ENCODE data around the gene ZFP69B. TPM values are rescaled to one million over a fixed set of nuclear protein-coding genes. Genes with fewer than 3 reads are reported as not detected.
"Not testable (repeated sequence)": the region's sequence is repeated elsewhere in the genome, so short reads cannot be mapped to it uniquely, and the experiment has no call there.

Gene ZFP69B
- total RNA-seq, 1 donor from 2014 or later, result 11.8 TPM

DNA sequence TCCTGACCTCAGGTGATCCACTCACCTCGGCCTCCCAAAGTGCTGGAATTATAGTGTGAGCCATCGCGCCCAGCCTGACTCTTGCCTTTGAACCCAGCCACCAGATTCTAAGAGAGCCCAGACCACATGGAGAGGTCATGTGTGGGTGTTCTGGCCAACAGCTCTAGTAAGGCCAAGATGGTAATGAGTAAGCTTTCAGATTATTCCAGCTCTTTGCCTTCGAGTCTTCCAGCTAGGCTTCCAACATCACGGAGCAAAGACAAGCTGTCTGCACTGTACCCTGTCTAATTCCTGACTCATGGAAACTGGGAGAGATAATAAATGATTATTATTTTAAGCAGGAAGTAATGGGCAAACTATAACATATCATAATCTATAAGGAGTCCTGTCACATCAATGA lies 14.8 kb upstream of the ZFP69B start:
- no peak for DNase-seq (ENCODE audit: low spot score in 2 of 2)
- FAIRE-seq, result no peak

DNA sequence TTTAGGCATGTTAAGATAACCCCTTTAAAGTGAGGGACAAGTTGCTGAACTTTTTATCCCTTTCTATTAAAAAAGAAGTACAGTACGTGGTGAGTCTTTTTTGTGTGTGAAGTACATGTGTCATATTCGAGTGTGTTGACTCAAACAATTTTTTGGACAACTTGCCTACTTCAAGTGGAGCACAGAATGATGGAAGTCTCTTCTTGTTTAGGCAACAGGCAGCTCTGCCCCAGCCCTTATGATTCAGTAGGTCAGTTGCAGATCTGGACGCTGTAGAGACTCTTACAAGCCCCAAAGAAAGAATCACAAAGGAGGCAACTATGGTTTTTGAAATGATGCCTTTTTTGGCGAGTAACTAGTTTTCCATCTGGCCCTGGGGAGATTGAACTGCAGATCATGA lies 14.4 kb upstream of the ZFP69B start:
- no peak for FAIRE-seq
- DNase-seq (ENCODE audit: low spot score in 2 of 2), result no peak

DNA sequence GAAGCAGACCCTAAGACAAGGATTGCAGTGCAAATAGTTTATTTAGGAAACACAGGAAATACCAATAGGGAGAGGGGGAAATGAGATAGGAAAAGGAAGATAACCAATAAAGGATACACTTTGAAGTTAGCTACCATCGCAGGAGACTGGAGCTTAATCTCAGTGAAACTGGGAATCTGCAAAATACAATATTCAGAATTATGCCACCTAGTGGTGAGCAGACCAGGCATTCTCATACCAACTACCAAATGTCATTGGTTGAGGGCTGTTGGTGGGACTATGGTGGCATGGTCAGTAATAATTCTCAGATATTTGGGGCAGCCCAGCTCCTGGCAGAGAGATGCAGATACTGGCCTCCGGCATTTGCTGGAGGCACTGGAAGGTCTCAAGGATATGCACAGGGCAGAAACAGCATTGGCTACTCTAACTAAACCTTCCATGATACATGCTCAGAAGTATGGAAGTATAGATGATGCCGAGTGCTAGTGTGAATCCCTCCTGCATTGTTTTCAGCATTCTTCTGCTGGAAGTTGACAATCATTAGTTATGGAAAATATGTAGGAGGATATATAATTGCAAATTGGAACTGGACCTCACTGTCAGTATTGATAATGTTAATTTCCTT lies 11.8 kb upstream of the ZFP69B start:
- DNase-seq (ENCODE audit: low spot score in 2 of 2) (peak; percentile 22 to 32), FAIRE-seq (no peak)

DNA sequence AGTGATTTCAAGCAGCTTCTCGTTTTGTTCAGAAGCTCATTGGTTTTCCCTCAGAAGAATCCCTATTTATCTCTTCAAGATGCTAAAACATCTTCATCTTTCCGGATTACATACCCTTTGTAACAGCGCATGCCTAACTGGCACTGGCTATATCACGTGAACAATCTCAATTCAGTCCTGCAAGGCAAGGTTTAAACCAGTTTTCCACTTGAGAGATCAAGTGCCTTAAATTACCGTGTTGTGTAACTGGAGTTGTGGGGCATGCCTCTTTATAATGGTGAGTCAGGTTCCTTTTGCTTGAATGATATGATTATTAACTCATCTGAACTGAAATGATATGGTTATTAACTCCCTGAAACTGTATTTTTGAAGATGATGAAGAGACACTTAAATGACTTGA lies 11.0 kb upstream of the ZFP69B start:
- DNase-seq (ENCODE audit: low spot score in 2 of 2) (no peak), FAIRE-seq (no peak)

DNA sequence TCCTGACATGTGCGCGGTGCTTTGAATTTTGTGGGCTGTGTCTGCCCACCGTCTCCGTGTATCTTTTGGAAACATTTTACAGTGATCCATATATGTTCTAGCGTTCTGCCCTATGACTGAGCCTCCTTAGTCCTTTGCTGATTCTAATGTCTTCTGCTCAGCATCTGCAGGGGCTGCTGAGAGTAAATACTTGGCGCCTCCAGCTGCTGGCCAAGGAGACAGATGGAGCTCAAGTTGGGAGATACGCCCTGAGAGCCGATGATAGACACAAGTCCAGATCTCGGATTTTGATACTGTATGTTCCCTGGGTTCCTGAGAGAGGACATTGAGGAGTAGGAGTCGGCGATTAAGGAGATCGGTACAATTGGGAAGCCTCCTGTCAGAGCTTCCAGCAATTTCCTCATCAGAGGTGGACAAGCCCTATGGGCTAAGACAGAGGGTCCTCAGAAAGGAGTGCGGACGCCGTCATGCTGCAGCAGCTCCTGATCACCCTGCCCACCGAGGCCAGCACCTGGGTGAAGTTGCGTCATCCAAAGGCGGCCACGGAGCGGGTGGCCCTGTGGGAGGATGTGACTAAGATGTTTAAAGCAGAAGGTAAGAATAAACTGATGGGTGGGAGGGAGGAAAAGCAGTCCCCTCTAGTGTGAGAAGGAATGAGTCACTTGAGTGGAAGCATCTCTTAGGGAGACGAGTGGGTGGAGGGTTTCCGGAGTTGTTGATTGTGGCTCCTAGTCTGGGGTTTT lies 390 bp downstream of the ZFP69B start:
- FAIRE-seq (no peak), DNase-seq (ENCODE audit: low spot score in 2 of 2) (peak; percentile 18 to 36)

DNA sequence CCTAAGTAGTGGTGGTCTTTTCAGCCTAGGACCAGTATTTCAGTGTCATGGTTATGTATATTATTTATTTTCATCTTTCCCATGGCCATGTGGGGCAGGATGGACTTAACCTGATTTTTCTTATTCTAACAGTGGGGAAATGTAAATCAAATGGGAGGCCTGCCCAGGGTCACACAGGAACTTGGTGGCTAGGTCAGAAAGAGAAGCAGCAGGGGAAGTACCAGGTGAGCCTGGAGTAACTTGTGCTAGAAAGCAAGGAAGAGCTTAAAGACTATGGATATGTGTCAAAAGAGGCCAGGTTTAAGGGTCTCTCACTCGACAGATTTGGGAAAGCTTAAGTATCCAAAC lies 936 bp downstream of the ZFP69B start:
- DNase-seq (ENCODE audit: low spot score in 2 of 2) (no peak), FAIRE-seq (no peak)

DNA sequence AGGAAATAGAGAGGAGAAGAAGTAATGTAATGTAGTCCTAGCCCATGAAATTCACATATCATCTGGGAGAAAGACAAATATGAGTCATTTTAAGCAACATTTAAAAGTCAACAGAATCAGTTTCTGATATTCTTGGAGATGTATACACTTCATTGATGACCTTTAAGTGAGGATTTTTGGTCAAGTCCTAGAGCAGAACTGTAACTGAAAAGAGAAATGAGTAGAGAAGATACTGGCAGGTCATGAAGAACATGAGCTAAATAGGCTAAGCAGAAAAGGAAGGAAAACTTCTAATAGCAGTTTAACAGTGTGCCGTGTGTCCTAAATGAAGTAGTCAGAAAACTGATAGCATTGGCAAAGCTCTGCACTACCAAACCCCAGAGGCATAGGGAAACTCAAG lies 4.6 kb downstream of the ZFP69B start:
- FAIRE-seq, result no peak
- DNase-seq (ENCODE audit: low spot score in 2 of 2), result no peak

DNA sequence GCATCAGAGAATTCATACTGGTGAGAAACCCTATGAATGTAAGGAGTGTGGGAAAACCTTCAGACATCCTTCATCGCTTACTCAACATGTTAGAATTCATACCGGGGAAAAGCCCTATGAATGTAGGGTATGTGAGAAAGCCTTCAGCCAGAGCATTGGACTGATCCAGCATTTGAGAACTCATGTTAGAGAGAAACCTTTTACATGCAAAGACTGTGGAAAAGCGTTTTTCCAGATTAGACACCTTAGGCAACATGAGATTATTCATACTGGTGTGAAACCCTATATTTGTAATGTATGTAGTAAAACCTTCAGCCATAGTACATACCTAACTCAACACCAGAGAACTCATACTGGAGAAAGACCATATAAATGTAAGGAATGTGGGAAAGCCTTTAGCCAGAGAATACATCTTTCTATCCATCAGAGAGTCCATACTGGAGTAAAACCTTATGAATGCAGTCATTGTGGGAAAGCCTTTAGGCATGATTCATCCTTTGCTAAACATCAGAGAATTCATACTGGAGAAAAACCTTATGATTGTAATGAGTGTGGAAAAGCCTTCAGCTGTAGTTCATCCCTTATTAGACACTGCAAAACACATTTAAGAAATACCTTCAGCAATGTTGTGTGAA lies 12.8 kb downstream of the ZFP69B start:
- FAIRE-seq, result no peak
- DNase-seq (ENCODE audit: low spot score in 2 of 2), result no peak

DNA sequence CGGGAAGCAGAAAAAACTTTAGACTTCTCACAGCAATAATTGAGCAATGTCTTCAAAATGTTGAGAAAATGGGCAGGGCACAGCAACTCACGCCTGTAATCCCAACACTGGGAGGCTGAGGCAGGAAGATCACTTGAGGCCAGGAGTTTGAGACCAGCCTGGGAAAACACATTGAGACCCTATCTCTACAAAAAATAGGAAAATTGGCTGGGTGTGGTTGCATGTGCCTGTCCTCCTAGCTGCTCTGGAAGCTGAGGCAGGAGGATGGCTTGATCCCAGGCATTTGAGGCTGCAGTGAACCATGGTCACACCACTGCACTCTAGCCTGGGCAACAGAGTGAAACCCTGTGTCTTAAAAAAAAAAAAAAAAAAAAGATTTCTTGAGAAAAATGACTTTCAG lies 19.1 kb downstream of the ZFP69B start:
- no peak for FAIRE-seq

DNA sequence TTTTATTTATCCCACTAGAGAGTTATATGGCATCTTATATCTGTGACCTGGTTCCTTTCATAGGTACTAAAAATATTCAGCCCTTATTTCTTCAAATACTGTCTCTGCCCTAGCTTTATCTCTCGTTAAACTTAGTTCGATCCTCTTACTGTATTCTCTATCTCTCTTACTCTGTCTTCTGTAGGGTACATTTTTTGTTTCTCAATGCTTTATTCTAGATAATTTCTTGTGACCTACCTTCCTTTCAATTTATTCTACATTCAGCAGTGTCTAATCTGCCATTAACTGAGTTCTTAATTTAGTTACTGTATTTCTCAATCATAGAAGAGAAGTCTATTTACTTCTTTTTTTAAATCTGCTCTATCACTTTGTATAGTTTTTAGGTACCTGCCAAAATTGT lies 25.0 kb downstream of the ZFP69B start:
- FAIRE-seq, result no peak

More for the DNA sequence above, 19.1 kb downstream of the ZFP69B start:
- DNase-seq (ENCODE audit: low spot score in 2 of 2), result no peak

DNA sequence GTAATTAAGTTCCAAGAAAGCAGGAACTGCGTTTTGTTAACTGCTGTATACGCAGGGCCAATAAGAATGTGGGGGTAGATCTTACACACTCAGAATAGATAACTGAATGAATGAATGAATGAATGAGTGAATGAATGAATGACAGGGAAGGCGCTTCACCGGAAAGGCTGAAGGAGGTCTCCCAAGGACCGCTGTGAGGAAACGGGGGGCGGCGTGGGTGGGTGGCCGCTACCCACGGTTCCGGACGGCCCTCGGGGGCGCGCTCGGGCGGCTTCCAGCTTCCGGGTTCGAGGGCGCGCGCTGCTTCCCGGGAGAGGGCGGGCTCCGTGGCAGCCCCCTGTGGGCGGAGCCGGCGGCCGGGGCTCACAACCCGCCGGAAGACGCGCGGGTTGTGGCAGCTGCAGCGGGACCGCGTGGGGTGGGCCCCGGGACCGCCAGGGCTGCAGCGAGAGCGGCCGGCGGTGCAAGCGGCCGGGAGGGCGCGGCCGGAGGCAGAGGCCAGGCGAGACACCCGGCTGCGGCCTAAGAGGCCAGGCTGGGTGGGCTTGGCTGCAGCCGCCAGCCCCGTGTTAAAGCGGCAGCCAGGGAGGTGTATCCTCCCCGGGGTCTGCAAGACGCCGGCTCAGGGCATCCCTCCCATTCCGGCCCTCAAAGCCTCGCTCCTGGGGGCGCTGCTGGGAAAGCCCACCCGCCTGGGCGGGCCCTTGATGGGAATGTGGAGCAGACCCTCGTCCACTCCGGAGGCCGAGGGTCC lies 26.8 kb downstream of the ZFP69B start, which contains the start of gene ZFP69:
Gene ZFP69 (plus strand): TSS at position 367 of the 754 bp plus-strand sequence. CDS start 2,072 bp downstream, outside the sequence.
- FAIRE-seq (no peak), DNase-seq (ENCODE audit: low spot score in 2 of 2) (peak; percentile 73 to 77)

More for the DNA sequence above, 25.0 kb downstream of the ZFP69B start:
- no peak for DNase-seq (ENCODE audit: low spot score in 2 of 2)

DNA sequence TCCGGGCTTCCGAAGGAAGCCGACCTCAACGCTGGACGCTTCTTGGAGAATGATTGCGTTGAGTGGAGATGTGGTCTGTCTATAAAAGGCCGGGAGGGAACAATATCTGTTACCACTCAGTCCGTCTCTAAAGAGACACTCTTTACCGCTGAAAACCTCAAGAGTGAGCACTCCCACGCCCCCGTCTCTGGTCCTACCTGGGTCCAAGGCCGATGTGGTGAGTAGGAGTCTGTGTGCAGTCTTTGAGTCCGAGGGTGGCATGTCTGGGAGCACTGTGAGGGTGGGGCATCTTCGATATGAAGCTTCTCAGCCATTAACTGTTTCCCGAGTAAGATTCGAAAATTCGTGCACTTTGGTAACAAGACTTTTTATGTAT lies 27.4 kb downstream of the ZFP69B start:
- DNase-seq (ENCODE audit: low spot score in 2 of 2) (no peak), FAIRE-seq (no peak)

DNA sequence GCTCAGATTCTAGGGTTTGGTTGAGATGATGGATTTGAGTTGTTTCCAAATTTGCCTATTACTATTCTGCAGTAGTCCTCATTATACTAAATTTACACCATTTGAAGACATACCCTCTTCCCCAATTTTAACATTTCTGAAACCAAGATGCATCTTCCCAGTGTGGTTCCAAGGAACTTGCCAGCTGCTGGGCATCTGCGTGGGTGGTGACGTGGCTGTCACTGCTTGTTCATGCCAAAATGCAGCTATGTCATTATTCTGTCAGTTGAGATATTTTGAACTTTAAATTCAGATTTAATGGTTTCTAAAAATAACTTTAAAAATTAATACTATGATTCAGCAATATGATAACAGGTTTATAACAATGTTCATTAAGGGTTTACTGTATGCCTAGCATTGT lies 28.0 kb downstream of the ZFP69B start:
- no peak for DNase-seq (ENCODE audit: low spot score in 2 of 2)

DNA sequence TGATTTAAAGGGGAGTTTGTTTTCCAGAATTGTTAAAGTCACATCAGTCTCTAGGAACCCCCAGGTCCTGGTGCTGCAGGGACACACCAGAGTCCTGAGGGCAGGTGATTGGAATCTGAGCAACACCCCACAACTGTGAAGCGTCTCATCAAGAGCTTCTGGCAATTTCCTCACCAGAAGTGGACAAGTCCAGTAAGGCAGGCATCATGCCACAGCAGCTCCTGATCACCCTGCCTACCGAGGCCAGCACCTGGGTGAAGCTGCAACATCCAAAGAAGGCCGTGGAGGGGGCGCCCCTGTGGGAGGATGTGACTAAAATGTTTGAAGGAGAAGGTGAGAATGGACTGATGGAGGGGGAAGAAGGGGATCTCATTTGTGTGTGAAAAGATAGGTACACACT lies 28.9 kb downstream of the ZFP69B start:
- DNase-seq (ENCODE audit: low spot score in 2 of 2) (no peak), FAIRE-seq (no peak)

More for the DNA sequence above, 28.0 kb downstream of the ZFP69B start:
- FAIRE-seq, result no peak

DNA sequence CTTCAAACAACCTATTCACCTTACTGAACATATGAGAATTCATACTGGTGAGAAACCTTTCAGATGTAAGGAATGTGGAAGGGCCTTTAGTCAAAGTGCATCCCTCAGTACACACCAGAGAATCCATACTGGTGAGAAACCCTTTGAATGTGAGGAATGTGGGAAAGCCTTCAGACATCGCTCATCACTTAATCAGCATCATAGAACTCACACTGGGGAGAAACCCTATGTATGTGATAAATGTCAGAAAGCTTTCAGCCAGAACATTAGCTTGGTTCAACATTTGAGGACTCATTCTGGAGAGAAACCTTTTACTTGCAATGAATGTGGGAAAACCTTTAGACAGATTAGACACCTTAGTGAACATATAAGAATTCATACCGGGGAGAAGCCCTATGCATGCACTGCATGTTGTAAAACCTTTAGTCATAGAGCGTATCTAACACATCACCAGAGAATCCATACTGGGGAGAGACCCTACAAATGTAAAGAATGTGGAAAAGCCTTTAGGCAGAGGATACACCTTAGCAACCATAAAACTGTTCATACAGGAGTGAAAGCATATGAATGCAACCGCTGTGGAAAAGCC lies 45.1 kb downstream of the ZFP69B start:
- DNase-seq (ENCODE audit: low spot score in 2 of 2), result no peak
- FAIRE-seq, result no peak

DNA sequence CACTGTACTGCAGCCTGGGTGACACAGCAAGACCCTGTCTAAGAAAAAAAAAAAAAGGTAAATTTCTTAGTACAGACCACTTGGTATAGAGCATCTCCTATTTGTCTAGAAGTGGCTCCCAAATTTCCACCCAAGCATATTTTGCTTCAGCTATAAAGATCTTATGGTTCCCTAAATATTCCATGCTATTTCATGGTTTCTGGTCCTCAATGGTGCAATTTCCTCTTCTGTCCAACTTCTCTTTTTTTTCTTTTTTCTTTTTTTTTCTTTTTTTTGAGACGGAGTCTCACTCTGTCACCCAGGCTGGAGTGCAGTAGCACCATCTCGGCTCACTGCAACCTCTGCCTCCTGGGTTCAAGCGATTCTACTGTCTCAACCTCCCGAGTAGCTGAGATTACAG lies 52.4 kb downstream of the ZFP69B start:
- FAIRE-seq; DNase-seq (ENCODE audit: low spot score in 2 of 2): not testable (repeated sequence)

DNA sequence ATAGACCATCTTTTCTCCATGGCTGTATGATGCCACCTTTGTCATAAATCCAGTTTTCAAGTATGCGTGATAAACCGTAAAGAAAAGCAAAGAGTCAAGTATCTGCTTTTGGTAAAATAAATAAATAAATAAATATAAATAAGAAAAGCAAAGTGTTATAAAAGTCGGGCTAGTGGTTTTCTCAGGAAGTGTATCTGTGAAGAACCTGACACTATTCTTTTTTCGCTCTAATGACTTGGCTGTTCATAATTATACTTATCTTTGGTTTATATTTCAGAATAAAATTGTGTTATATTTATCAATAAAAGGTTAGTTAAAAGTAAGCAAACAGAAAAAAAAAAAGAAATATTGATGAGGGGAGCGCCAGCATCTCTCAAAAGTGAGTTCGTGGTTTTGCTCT lies 57.7 kb downstream of the ZFP69B start:
- no peak for DNase-seq (ENCODE audit: low spot score in 2 of 2)
- no peak for FAIRE-seq

DNA sequence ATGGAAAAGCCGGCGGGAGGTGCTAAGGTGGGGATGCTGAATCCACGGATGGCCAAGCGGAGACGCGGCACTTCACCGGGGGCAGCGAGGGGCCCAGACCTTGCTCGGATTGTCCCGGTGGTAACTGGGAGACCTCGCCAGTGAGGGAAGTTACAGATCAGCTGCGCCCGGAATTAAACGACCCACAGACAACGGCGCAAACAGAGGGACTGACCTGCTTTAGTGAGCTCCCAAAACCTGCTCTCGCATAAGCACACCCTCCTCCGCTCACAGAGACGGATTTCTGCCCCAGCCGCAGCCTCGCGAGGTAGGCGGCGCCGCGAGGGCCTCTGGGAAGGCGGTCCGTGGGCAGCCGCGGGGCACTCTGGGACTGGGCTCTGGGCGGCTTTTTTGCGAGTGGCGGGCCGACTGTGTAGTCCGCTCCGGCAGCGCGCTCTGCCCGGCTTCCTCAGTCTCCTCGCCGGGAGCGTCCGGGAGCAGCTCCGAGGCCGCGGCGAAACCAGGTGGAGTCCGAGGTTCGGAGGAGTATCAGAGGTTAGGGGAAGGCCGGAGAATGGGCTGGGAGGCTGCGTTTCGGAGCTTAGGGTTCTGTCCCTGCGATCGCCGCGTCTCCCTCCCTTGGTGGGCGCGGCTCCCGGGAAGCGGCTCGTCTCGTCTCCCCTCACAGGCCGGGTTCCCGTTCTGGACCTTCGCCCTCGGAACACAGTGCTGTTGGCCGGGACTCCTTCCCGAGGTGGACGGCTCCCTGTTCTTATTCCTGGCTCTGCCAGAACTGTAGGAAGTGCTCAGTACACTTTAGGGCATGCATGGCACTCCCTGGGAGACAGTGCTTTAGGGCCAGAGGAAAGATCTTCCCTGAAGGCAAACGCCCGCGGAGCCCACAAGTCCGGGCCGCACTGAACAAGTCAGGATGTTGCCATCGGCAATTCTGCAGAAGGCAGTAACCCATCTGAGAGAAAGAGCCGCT lies 58.4 kb downstream of the ZFP69B start, which contains the start of gene EXO5:
Gene EXO5 (plus strand): TSS at position 393 of the 967 bp plus-strand sequence. CDS start 5,778 bp downstream, outside the sequence.
- FAIRE-seq (no peak), DNase-seq (ENCODE audit: low spot score in 2 of 2) (peak; percentile 46 to 64)

Data from frontal cortex (tissue), 4 donors.